ENCODE data around the gene SDF2.
A peak's percentile ranks its signal among the peaks of the same experiment; 100 is the strongest.

SDF2 gene

GRCh38 chr17:28598389-28598788 lies 63.3 kb downstream of the SDF2 start:
- TF ChIP-seq TCF12 (IDR thresholded peaks at IDR 0.05; ENCODE audit: low read depth) (peak; percentile 21; the same call in 1 of the 2 replicates), EGR1 (IDR thresholded peaks at IDR 0.05) (no peak)

Measured in Ishikawa (cell line).